Prostate gland (tissue), 2 donors: ENCODE results near the gene ARL5B.

Experiments used
- POLR2A ChIP-seq: fragments of 450-650 bp; IDR thresholded peaks from one replicate; pipeline ENCODE4 v1.6.1; 2016; ENCODE audit warnings: antibody characterized with exemption, mild to moderate bottlenecking
- POLR2AphosphoS5 ChIP-seq: sonication (generic); formaldehyde crosslinking; IDR thresholded peaks from one replicate; pipeline ENCODE4 v1.6.1; 2017; ENCODE audit warnings: antibody characterized with exemption
- TF ChIP-seq, protein P1 (sequence below), 4 experiments: fragments of 200-600 bp in 2 of 4; fragments of 450-650 bp in 2 of 4; sonication (generic) in 2 of 4; IDR thresholded peaks; 1 replicate in 3 of 4; 2 replicates in 1 of 4; pipeline ENCODE4 v1.5.1; 2016 to 2019; ENCODE audit warnings: antibody characterized with exemption in 4 of 4, mild to moderate bottlenecking in 2 of 4, moderate library complexity in 2 of 4

DNA sequence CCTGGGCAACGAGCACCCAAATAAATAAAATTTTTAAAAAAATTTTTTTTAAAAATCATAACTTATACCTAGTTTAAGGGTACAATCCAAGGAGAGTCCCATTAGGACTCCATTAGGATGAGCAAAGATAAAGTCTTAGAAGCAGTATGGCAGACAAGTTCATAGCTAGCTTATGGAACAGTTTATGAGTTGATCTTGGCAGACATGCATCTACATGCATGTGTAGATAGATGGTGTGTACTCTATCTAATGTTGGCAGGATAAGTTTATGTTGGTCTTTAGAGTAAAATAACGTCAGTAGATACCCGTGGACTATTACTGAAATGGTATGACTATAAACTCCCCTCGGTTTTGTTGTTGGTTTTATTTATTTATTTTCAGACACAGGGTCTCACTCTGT, 48.1 kb upstream of the ARL5B start:
- TF ChIP-seq, protein P1, sequence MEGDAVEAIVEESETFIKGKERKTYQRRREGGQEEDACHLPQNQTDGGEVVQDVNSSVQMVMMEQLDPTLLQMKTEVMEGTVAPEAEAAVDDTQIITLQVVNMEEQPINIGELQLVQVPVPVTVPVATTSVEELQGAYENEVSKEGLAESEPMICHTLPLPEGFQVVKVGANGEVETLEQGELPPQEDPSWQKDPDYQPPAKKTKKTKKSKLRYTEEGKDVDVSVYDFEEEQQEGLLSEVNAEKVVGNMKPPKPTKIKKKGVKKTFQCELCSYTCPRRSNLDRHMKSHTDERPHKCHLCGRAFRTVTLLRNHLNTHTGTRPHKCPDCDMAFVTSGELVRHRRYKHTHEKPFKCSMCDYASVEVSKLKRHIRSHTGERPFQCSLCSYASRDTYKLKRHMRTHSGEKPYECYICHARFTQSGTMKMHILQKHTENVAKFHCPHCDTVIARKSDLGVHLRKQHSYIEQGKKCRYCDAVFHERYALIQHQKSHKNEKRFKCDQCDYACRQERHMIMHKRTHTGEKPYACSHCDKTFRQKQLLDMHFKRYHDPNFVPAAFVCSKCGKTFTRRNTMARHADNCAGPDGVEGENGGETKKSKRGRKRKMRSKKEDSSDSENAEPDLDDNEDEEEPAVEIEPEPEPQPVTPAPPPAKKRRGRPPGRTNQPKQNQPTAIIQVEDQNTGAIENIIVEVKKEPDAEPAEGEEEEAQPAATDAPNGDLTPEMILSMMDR (IDR thresholded peaks at IDR 0.05), result no peak
- no peak for TF ChIP-seq POLR2AphosphoS5
- no peak for TF ChIP-seq POLR2A
